ENCODE measurements around the gene MACROD2. TPM values are rescaled to one million over a fixed set of nuclear protein-coding genes. Genes with fewer than 3 reads are reported as not detected.
"Not testable (repeated sequence)": the region's sequence is repeated elsewhere in the genome, so short reads cannot be mapped to it uniquely, and the experiment has no call there.

MACROD2 gene
- 10 to 100 TPM; 13.0 to 15.9 (median 14.0) TPM for polyA plus RNA-seq (ENCODE audit: insufficient read length in 4 of 4)

- DNase-seq (ENCODE audit: low read depth in 4 of 4, low spot score in 2 of 4): peak; percentile 70 to 85 (median 78)
Measured at GRCh38 chr20:13995086-13995665, at the start of gene MACROD2. Gene MACROD2 (plus strand): TSS chr20:13995516.

GRCh38 chr20:13947719-13948118 is 47.6 kb upstream of the MACROD2 start:
- DNase-seq (ENCODE audit: low read depth in 4 of 4, low spot score in 2 of 4): no peak

GRCh38 chr20:13953227-13953626 is 42.1 kb upstream of the MACROD2 start:
- DNase-seq (ENCODE audit: low read depth in 4 of 4, low spot score in 2 of 4): no peak

- DNase-seq (ENCODE audit: low read depth in 4 of 4, low spot score in 2 of 4): no peak
Measured at GRCh38 chr20:13960119-13960518, 35.2 kb upstream of the MACROD2 start.

GRCh38 chr20:13960525-13960924 is 34.8 kb upstream of the MACROD2 start:
- no peak for DNase-seq (ENCODE audit: low read depth in 4 of 4, low spot score in 2 of 4)

- DNase-seq (ENCODE audit: low read depth in 4 of 4, low spot score in 2 of 4): no peak
Measured at GRCh38 chr20:13984211-13984610, 11.1 kb upstream of the MACROD2 start.

GRCh38 chr20:13990465-13990864 is 4.9 kb upstream of the MACROD2 start, which contains the start of gene SEL1L2:
Gene SEL1L2 (minus strand): TSS chr20:13990614. CDS start chr20:13990534, 80 bp downstream.
- DNase-seq (ENCODE audit: low read depth in 4 of 4, low spot score in 2 of 4): no peak

GRCh38 chr20:13991311-13991710 is 4.0 kb upstream of the MACROD2 start:
- no peak for DNase-seq (ENCODE audit: low read depth in 4 of 4, low spot score in 2 of 4)

GRCh38 chr20:13991955-13992354 is 3.4 kb upstream of the MACROD2 start:
- DNase-seq (ENCODE audit: low read depth in 4 of 4, low spot score in 2 of 4): not testable (repeated sequence)

GRCh38 chr20:13995841-13996240 is 525 bp downstream of the MACROD2 start:
- peak in 2 of 4 donors; percentile 6 to 19 for DNase-seq (ENCODE audit: low read depth in 4 of 4, low spot score in 2 of 4)

- peak in 2 of 4 donors; percentile 3 to 29 for DNase-seq (ENCODE audit: low read depth in 4 of 4, low spot score in 2 of 4)
Measured at GRCh38 chr20:13996265-13996664, 949 bp downstream of the MACROD2 start.

- no peak for DNase-seq (ENCODE audit: low read depth in 4 of 4, low spot score in 2 of 4)
Measured at GRCh38 chr20:14000917-14001316, 5.6 kb downstream of the MACROD2 start.

- no peak for DNase-seq (ENCODE audit: low read depth in 4 of 4, low spot score in 2 of 4)
Measured at GRCh38 chr20:14005996-14006395, 10.7 kb downstream of the MACROD2 start.

- DNase-seq (ENCODE audit: low read depth in 4 of 4, low spot score in 2 of 4): no peak
Measured at GRCh38 chr20:14009208-14009607, 13.9 kb downstream of the MACROD2 start.

GRCh38 chr20:14012671-14013070 is 17.4 kb downstream of the MACROD2 start:
- DNase-seq (ENCODE audit: low read depth in 4 of 4, low spot score in 2 of 4): no peak

GRCh38 chr20:14030991-14031390 is 35.7 kb downstream of the MACROD2 start:
- no peak for DNase-seq (ENCODE audit: low read depth in 4 of 4, low spot score in 2 of 4)

GRCh38 chr20:14033310-14033709 is 38.0 kb downstream of the MACROD2 start:
- no peak for DNase-seq (ENCODE audit: low read depth in 4 of 4, low spot score in 2 of 4)

- DNase-seq (ENCODE audit: low read depth in 4 of 4, low spot score in 2 of 4): no peak
Measured at GRCh38 chr20:14036567-14036966, 41.3 kb downstream of the MACROD2 start.

GRCh38 chr20:14044712-14045276 is 49.5 kb downstream of the MACROD2 start:
- not testable (repeated sequence) for DNase-seq (ENCODE audit: low read depth in 4 of 4, low spot score in 2 of 4)

GRCh38 chr20:14046534-14046933 is 51.2 kb downstream of the MACROD2 start:
- no peak for DNase-seq (ENCODE audit: low read depth in 4 of 4, low spot score in 2 of 4)

- DNase-seq (ENCODE audit: low read depth in 4 of 4, low spot score in 2 of 4): no peak
Measured at GRCh38 chr20:14049111-14049510, 53.8 kb downstream of the MACROD2 start.

GRCh38 chr20:14051454-14051853 is 56.1 kb downstream of the MACROD2 start:
- DNase-seq (ENCODE audit: low read depth in 4 of 4, low spot score in 2 of 4): no peak

Measured in left renal cortex interstitium (tissue), 4 donors.